Cardiac fibroblast (primary cell): Measurements from ENCODE around the gene ZNF385B.

ENCODE experiments used
- DNase-seq, 2 donors: peaks; one replicate each; pipeline versions ENCODE4 v3.0.0 to v3.0.0-alpha.2; 2010; ENCODE audit warnings: low read depth in 2 of 2
- H3K4me3 ChIP-seq, 2 donors: replicated peaks in 1 of 2; 1 replicate in 1 of 2; 2 replicates in 1 of 2; pipeline ENCODE4 v1.5.1; 2011; ENCODE audit warnings: low read depth in 2 of 2, low read length in 2 of 2, mild to moderate bottlenecking in 2 of 2, moderate library complexity in 1 of 2
- TF ChIP-seq, protein P1 (sequence below): IDR thresholded peaks from one replicate; pipeline ENCODE4 v1.5.1; 2011; ENCODE audit warnings: low read depth, mild to moderate bottlenecking, low read length, inconsistent platforms

ZNF385B gene

DNA sequence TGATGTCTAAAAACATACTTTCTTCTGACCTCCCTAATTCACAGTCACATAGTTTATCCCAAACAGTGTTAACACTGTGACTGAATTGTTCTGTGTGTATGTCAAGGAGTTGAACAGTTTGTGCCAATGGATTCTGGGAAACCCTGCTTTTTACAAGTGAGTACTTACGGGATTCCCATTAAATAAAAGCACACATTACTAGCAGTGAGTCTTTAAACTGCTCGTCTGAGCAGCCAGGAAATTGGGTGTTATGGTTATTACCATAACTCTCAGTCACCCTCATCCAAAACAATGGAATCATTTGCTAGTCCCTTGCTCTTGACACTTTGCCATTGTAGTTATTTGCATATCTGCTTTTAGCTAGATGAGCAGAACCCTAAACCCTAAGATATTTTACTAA is 209.1 kb downstream of the ZNF385B start:
- DNase-seq = no peak
- TF ChIP-seq, protein P1, sequence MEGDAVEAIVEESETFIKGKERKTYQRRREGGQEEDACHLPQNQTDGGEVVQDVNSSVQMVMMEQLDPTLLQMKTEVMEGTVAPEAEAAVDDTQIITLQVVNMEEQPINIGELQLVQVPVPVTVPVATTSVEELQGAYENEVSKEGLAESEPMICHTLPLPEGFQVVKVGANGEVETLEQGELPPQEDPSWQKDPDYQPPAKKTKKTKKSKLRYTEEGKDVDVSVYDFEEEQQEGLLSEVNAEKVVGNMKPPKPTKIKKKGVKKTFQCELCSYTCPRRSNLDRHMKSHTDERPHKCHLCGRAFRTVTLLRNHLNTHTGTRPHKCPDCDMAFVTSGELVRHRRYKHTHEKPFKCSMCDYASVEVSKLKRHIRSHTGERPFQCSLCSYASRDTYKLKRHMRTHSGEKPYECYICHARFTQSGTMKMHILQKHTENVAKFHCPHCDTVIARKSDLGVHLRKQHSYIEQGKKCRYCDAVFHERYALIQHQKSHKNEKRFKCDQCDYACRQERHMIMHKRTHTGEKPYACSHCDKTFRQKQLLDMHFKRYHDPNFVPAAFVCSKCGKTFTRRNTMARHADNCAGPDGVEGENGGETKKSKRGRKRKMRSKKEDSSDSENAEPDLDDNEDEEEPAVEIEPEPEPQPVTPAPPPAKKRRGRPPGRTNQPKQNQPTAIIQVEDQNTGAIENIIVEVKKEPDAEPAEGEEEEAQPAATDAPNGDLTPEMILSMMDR = no peak
- H3K4me3 ChIP-seq = no peak overlapping the region

DNA sequence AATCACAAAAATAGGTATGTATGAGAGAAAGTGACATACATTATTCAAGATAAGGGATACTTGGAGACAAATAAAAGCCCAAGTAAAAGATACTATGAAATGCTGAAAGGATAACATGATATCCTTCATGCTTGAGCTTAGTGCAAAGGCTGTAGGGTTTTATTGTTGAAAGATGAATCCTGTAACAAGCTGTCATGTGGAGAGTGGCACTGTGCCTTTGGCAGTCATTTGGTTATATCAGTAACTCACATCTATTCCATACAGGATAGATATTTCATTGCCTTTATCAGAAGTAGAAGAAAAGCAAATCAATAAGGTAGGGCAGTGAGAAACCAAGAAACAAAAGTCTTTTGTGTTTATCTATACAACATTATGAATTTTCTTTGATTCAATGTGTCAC is 211.0 kb downstream of the ZNF385B start:
- TF ChIP-seq, protein P1 = no peak
- DNase-seq = no peak
- no peak overlapping the region for H3K4me3 ChIP-seq

DNA sequence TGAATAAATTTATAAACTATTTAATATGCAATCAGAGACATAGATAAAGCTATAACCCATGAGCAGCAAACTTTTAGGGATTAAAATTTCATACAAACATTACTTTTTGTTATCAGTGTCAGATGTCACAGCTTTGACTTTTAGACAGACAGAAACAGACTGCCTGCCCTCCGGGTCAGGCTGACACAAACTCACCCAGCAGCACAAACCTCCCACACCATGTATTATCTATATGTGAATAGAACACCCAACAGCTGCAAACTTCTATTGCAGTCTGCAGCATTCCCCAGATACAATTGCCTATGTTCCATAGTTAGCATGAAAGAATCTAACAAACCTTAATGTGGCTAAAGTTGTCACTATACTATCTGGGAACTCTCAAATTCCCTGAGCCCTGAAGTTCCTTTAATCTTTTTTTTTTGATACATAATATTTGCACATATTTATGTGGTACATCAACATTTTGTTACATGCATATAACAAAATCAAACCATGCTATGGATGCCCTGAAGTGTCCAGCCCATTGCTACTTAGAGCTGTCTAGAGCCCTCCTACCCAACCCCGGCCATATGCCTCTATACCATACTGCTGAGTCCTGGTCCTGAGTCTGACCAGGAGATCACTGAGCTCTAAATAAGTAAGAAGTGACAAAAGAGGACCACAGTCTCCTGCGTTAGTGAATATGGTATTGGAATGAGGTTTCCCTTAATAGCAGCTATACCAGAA is 214.4 kb downstream of the ZNF385B start:
- no peak for DNase-seq
- no peak overlapping the region for H3K4me3 ChIP-seq
- TF ChIP-seq, protein P1 = no peak

DNA sequence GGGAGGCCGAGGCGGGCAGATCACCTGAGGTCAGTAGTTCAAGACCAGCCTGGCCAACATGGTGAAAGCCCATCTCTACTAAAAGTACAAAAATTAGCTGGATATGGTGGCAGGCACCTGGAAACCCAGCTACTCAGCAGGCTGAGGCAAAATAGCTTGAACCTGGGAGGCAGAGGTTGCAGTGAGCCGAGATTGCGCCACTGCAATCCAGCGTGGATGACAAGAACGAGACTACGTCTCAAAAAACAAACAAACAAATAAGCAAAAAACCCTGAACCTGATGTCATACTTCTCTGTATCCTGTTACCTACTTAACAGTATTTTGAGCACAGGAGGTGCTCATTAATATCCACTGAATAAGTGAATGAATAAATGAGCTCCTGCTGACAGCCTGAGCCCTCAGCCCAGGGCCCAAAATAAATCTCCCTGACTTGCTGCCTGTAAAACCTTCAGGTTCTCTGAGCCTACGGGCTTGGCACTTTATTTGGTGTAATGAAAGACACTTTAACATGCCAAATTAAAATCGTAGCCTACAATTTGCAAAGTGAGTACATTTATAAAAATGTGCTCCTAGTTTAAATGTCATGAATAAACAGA is 215.1 kb downstream of the ZNF385B start:
- H3K4me3 ChIP-seq = no peak overlapping the region
- DNase-seq = no peak
- TF ChIP-seq, protein P1 = no peak

DNA sequence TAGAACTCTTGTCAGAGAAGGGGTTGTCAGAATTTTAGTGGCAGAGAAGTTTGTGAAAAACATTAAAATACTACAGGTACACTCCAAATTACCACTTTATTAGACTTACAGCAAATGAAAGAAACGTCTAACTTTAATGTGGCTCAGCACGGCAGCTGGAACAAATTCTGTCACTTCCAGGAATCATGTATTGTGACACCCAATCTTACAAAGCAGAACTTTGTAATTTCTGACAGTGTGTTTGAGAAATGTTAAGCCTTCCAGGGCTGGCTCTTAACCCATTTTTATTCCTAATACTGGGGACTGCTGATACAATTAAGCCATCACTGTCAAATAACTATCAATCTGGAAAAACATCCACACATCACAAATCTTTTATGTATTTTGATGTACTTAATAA is 216.4 kb downstream of the ZNF385B start:
- TF ChIP-seq, protein P1 = no peak
- DNase-seq = no peak
- H3K4me3 ChIP-seq = no peak overlapping the region

DNA sequence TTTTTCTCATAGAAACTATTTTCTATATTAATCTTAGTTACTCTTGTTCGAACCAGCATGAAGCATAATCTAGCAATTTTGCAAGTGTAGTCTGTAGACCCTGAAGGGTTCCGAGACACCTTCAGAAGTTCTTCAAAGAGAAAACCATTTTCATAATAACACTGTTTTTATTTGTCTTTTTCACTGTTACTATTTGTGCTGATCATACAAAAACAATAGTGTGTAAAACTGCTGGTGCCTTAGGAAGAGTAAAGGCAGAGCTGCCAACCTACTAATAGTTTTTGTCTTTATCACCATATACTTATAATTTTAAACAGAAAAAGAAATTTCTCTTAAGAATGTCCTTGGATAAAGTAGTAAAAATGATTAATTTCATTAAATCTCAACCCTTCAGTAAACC is 218.9 kb downstream of the ZNF385B start:
- no peak for DNase-seq
- H3K4me3 ChIP-seq = no peak overlapping the region
- TF ChIP-seq, protein P1 = no peak

DNA sequence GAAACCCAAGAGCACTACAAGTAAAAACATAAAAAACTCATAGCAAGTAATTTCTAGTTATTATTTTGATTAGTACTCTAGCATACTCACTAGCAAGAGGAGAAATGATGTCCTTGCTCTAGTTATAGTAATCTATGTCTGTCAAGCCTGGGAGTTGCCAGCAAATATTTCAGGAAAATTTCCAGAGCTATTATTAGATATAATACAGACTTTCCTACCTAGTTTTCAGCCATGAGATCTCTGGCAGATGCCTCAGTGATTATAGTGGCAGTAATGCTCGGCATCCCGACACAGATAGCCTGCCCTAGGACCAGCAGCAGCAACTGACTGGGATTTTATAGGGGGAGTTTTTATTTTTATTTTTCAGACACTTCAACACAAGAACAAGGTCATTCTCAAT is 224.4 kb downstream of the ZNF385B start:
- DNase-seq = no peak
- TF ChIP-seq, protein P1 = no peak
- no peak overlapping the region for H3K4me3 ChIP-seq
